NCI-H146 (cell line): Measurements from ENCODE around the gene VWA1.
"Not testable (repeated sequence)": the region's sequence is repeated elsewhere in the genome, so short reads cannot be mapped to it uniquely, and the experiment has no call there.

ENCODE experiments used
- DNase-seq: peaks from one replicate; lab custom pipeline; 2025; lab: John Stamatoyannopoulos, UW

VWA1 gene

DNA sequence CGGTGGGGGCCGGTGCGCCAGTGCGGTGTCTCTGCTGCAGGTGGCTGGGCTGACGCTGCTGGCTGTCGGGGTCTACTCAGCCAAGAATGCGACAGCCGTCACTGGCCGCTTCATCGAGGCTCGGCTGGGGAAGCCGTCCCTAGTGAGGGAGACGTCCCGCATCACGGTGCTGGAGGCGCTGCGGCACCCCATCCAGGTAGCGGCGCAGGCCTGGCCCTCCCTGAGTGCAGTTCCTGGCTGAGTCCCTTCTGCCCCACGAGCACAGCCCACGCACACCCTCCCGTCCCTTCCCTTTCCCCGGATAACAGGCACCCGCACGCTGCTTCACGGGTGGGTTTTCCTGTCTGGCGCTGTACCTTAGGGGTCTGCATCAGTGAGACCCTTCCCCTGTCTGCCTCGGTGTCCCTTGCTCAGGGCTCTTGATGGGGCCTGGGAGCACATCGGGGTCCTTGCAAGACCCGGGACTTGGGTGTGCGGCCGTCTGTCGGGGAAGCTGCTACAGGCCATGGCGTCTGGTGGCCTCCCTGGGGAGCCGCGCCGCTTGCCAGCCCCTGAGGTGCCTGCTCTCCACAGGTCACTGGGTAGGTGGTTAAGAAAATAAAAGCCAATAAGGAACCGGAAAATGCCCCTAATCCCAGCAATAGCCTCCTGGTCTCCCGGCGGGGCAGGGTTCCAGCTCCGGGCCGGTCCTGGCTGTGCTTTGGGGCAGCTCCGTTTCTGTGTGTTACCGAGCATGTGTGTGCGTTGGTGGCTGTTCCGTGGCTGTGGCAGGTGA is 49.7 kb downstream of the VWA1 start:
- not testable (repeated sequence) for DNase-seq

GRCh38 chr1:1485755-1486317 is 50.3 kb downstream of the VWA1 start:
- not testable (repeated sequence) for DNase-seq

GRCh38 chr1:1487701-1488100 is 52.2 kb downstream of the VWA1 start:
- DNase-seq = no peak

- DNase-seq = no peak
Observed at GRCh38 chr1:1489231-1489630, 53.7 kb downstream of the VWA1 start.

- DNase-seq = no peak
Observed at GRCh38 chr1:1489861-1490260, 54.4 kb downstream of the VWA1 start.

DNA sequence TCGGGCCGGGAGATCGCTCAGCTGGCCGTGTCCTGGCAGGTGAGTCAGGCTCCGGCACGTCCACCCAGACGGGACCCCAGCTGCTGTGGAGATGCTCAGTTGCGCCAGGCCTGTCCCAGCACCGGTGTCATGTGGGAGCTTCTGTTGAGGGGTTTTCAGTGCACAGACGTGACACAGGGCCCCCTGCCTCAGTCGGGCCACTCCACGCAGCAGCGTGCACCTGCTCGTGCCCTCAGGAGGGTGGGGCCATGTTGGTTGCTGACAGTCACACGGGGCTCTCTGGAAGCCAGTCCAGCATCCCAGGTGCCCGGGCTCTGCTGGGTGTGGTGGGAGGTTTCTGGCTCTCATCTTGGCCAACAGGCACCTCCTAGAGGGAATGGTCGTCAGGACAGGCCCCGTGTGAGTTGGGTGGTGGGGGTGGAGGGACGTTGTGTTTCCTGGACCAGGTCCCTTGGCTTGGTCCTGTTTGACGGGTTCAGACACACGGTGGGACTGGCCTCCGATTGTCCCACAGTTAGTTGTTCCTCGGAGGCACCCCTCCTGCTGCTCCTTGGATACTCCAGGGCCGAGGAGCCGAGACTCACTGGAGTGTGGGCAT is 55.2 kb downstream of the VWA1 start:
- no peak for DNase-seq

DNA sequence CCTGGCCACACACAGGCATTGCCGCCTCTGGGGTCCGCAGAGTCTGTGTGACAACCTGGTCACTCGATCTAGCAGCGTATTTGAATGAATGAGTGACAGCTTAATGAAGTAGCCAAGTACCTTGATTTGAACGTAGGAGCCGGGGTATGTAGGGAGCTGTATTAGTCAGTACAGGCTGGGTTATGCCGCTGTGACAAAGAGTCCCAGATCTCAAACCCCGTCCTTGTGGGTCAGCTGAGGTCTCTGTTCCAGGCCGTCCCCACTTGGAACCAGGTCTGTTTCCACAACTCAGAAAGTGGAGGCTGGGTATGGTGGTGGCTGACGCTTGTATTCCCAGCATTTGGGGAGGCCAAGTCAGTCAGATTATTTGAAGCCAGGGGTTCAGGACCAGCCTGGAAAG is 56.1 kb downstream of the VWA1 start:
- no peak for DNase-seq
